IMR-90 (cell line): ENCODE data around the gene AGAP1. TPM values are rescaled to one million over a fixed set of nuclear protein-coding genes. Genes with fewer than 3 reads are reported as not detected.

ENCODE experiments used
- ATAC-seq: fragments of 200-7000 bp; cut with Tn5 transposase; 2 replicates; pipeline ENCODE4 v1.9.1; 2020; ENCODE audit warnings: low read depth, mild to moderate bottlenecking, moderate library complexity
- BruUV-seq: library from RNA; stranded (reverse); fragments of 400-500 nt; replicated peaks from 2 replicates; lab custom pipeline; 2021; lab: Mats Ljungman, UMichigan
- CTCF ChIA-PET: fragments of 300-600 bp; formaldehyde crosslinking; extraction: SDS; loops from one replicate; lab custom pipeline; 2021; ENCODE audit warnings: antibody characterized with exemption; lab: Yijun Ruan, JAX
- POLR2A ChIA-PET: fragments of 300-600 bp; sonication (Branson Sonifier 250); formaldehyde crosslinking; loops from one replicate; lab custom pipeline; 2022; ENCODE audit warnings: antibody characterized with exemption; ENCODE audit not compliant: unreplicated experiment; lab: Charles Lee
- DNase-seq: peaks from one replicate; pipeline ENCODE4 v3.0.0; 2013
- H2AFZ ChIP-seq: replicated peaks from 2 replicates; pipeline ENCODE3; 2013; ENCODE audit warnings: low read length, mild to moderate bottlenecking; ENCODE audit not compliant: poor library complexity
- H2AK5ac ChIP-seq: 2 replicates; pipeline ENCODE4 v1.6.1; 2013; ENCODE audit warnings: low read depth, low read length, inconsistent platforms
- H2AK9ac ChIP-seq: replicated peaks from 2 replicates; pipeline ENCODE3; 2013; ENCODE audit warnings: mild to moderate bottlenecking, low read depth, low read length, moderate library complexity; ENCODE audit not compliant: poor library complexity
- H2BK120ac ChIP-seq: 2 replicates; pipeline ENCODE4 v1.6.1; 2013; ENCODE audit warnings: low read depth, low read length, inconsistent platforms
- H2BK15ac ChIP-seq: 3 replicates; pipeline ENCODE4 v1.6.1; 2013; ENCODE audit warnings: low read depth, low read length, inconsistent platforms
- H2BK20ac ChIP-seq: 2 replicates; pipeline ENCODE4 v1.6.1; 2013; ENCODE audit warnings: low read depth, mild to moderate bottlenecking, inconsistent platforms, low read length, moderate library complexity
- H2BK5ac ChIP-seq: 2 replicates; pipeline ENCODE4 v1.6.1; 2013; ENCODE audit warnings: mild to moderate bottlenecking, low read depth, low read length, inconsistent platforms; ENCODE audit not compliant: poor library complexity, severe bottlenecking
- H3K14ac ChIP-seq: replicated peaks from 2 replicates; pipeline ENCODE4 v1.6.1; 2013; ENCODE audit warnings: low read depth, low read length, inconsistent platforms
- H3K18ac ChIP-seq: 2 replicates; pipeline ENCODE4 v1.6.1; 2013; ENCODE audit warnings: low read depth, low read length, control low read depth
- H3K23ac ChIP-seq: 2 replicates; pipeline ENCODE4 v1.6.1; 2013; ENCODE audit warnings: low read depth, low read length, inconsistent platforms
- H3K27ac ChIP-seq: 2 replicates; pipeline ENCODE4 v1.5.1; 2013; ENCODE audit warnings: mild to moderate bottlenecking, control low read depth, low read length; ENCODE audit not compliant: insufficient read depth
- H3K27me3 ChIP-seq: 2 replicates; pipeline ENCODE4 v1.6.1; 2013; ENCODE audit warnings: low read length; ENCODE audit not compliant: control insufficient read depth, insufficient read depth
- H3K36me3 ChIP-seq: 2 replicates; pipeline ENCODE4 v1.6.1; 2013; ENCODE audit warnings: low read length, mixed read lengths; ENCODE audit not compliant: control insufficient read depth, insufficient read depth
- H3K4ac ChIP-seq: 2 replicates; pipeline ENCODE4 v1.6.1; 2013; ENCODE audit warnings: low read depth, low read length, inconsistent platforms
- H3K4me1 ChIP-seq: 2 replicates; pipeline ENCODE4 v1.6.1; 2013; ENCODE audit warnings: low read length, mixed read lengths; ENCODE audit not compliant: control insufficient read depth, insufficient read depth
- H3K4me2 ChIP-seq: 2 replicates; pipeline ENCODE4 v1.6.1; 2013; ENCODE audit warnings: low read depth, mild to moderate bottlenecking, control low read depth, low read length, moderate library complexity
- H3K4me3 ChIP-seq: 2 replicates; pipeline ENCODE4 v1.5.1; 2013; ENCODE audit warnings: low read depth, mild to moderate bottlenecking, control low read depth, low read length, moderate library complexity; ENCODE audit not compliant: insufficient read depth
- H3K56ac ChIP-seq: 2 replicates; pipeline ENCODE4 v1.6.1; 2013; ENCODE audit warnings: low read length, inconsistent platforms; ENCODE audit not compliant: insufficient read depth; ENCODE audit errors: extremely low read depth
- H3K79me1 ChIP-seq, 2 experiments: 2 replicates each; pipeline ENCODE4 v1.6.1; 2013; ENCODE audit warnings: low read length in 2 of 2, inconsistent platforms in 1 of 2, low read depth in 1 of 2
- H3K9ac ChIP-seq: 2 replicates; pipeline ENCODE4 v1.6.1; 2013; ENCODE audit warnings: low read depth, low read length, control low read depth
- H3K9me1 ChIP-seq: 2 replicates; pipeline ENCODE4 v1.6.1; 2013; ENCODE audit warnings: low read length, inconsistent platforms; ENCODE audit not compliant: insufficient read depth
- H3K9me3 ChIP-seq: 2 replicates; pipeline ENCODE4 v1.6.1; 2013; ENCODE audit warnings: low read length; ENCODE audit not compliant: control insufficient read depth, insufficient read depth
- H4K20me1 ChIP-seq: 2 replicates; pipeline ENCODE4 v1.6.1; 2013; ENCODE audit warnings: low read length, inconsistent platforms; ENCODE audit not compliant: insufficient read depth
- H4K5ac ChIP-seq: 2 replicates; pipeline ENCODE4 v1.6.1; 2013; ENCODE audit warnings: mild to moderate bottlenecking, low read depth, low read length, control low read depth
- H4K8ac ChIP-seq, 2 experiments: 2 replicates each; pipeline ENCODE4 v1.6.1; 2013; ENCODE audit warnings: low read depth in 2 of 2, low read length in 2 of 2, control low read depth in 1 of 2, inconsistent platforms in 1 of 2
- H4K91ac ChIP-seq: 2 replicates; pipeline ENCODE4 v1.6.1; 2013; ENCODE audit warnings: low read depth, low read length, inconsistent platforms; ENCODE audit not compliant: insufficient read depth
- BHLHE40 ChIP-seq: fragments of 150-350 bp; IDR thresholded peaks from 2 replicates; pipeline ENCODE4 v1.6.1; 2016; ENCODE audit warnings: mild to moderate bottlenecking, low read depth, low read length
- CEBPB ChIP-seq: IDR thresholded peaks from 2 replicates; pipeline ENCODE4 v1.6.1; 2012; ENCODE audit warnings: low read depth, low read length, improper control_type of control experiment
- CHD1 ChIP-seq: IDR thresholded peaks from 2 replicates; pipeline ENCODE4 v1.6.1; 2012; ENCODE audit warnings: low read depth, low read length, improper control_type of control experiment
- FOS ChIP-seq: fragments of 150-350 bp; IDR thresholded peaks from 2 replicates; pipeline ENCODE4 v1.6.1; 2016; ENCODE audit warnings: low read depth, low read length
- MAFK ChIP-seq: IDR thresholded peaks from 2 replicates; pipeline ENCODE4 v1.6.1; 2012; ENCODE audit warnings: low read depth, low read length, improper control_type of control experiment
- MAZ ChIP-seq: IDR thresholded peaks from 2 replicates; pipeline ENCODE4 v1.6.1; 2012; ENCODE audit warnings: low read depth, mild to moderate bottlenecking, low read length, improper control_type of control experiment, moderate library complexity, borderline replicate concordance
- MXI1 ChIP-seq: IDR thresholded peaks from 2 replicates; pipeline ENCODE4 v1.6.1; 2012; ENCODE audit warnings: low read depth, mild to moderate bottlenecking, low read length, moderate library complexity, borderline replicate concordance
- NFE2L2 ChIP-seq: fragments of 150-350 bp; IDR thresholded peaks from 2 replicates; pipeline ENCODE4 v1.6.1; 2016; ENCODE audit warnings: low read depth, mild to moderate bottlenecking, low read length
- POLR2A ChIP-seq: IDR thresholded peaks from 2 replicates; pipeline ENCODE4 v1.6.1; 2012; ENCODE audit warnings: mild to moderate bottlenecking, low read depth, low read length
- RAD21 ChIP-seq: IDR thresholded peaks from 2 replicates; pipeline ENCODE4 v1.6.1; 2012; ENCODE audit warnings: low read length, improper control_type of control experiment
- RCOR1 ChIP-seq: IDR thresholded peaks from 2 replicates; pipeline ENCODE4 v1.6.1; 2012; ENCODE audit warnings: mild to moderate bottlenecking, low read length, improper control_type of control experiment; ENCODE audit not compliant: insufficient replicate concordance
- RFX5 ChIP-seq: IDR thresholded peaks from 2 replicates; pipeline ENCODE4 v1.8.0; 2012; ENCODE audit warnings: low read depth, mild to moderate bottlenecking, low read length, moderate library complexity
- SMC3 ChIP-seq: fragments of 150-350 bp; IDR thresholded peaks from 2 replicates; pipeline ENCODE4 v1.6.1; 2016; ENCODE audit warnings: low read depth, mild to moderate bottlenecking, antibody characterized with exemption, low read length, moderate library complexity
- WGBS, 2 experiments: methylation state at CpG; one replicate each; pipeline versions ENCODE4 v1.1.5 to v1.1.7; 2013; ENCODE audit warnings: missing lambda C conversion rate in 2 of 2; ENCODE audit not compliant: insufficient read length in 1 of 2; ENCODE audit errors: extremely low coverage in 2 of 2; 5-methylcytosine and 5-hydroxymethylcytosine counted together
- dilution Hi-C: fragments of 300-500 bp; cut with HindIII; formaldehyde crosslinking; loops from one replicate; pipeline ENCODE4 v1.14.3; 2018; ENCODE audit warnings: low sequenced_read_pairs; ENCODE audit not compliant: unreplicated experiment
- in situ Hi-C: fragments of 300-500 bp; cut with MboI; formaldehyde crosslinking; loops from 3 replicates; pipeline ENCODE4 v1.14.3; 2019; ENCODE audit warnings: low sequenced_read_pairs, inconsistent platforms, mixed read lengths
- intact Hi-C: fragments of 100-400 bp; cut with micrococcal nuclease; formaldehyde crosslinking; loops from 2 replicates; pipeline ENCODE4 v1.10.0; 2022
- polyA plus RNA-seq, 3 experiments: library from polyadenylated mRNA; depleted of rRNA; stranded (reverse); fragments of >200 nt; gene quantifications; 2 replicates each; pipeline ENCODE4 v1.2.3, GENCODE V29; 2012; ENCODE audit warnings: low replicate concordance in 1 of 3
- total RNA-seq: library from RNA; depleted of rRNA; stranded (reverse); fragments of >200 nt; gene quantifications from 2 replicates; pipeline ENCODE4 v1.2.3, GENCODE V29; 2012
- TF ChIP-seq, protein P1 (sequence below): fragments of 150-350 bp; IDR thresholded peaks from 2 replicates; pipeline ENCODE4 v1.6.1; 2017; ENCODE audit warnings: mild to moderate bottlenecking, antibody characterized with exemption, low read length, low read depth
- TF ChIP-seq, protein P2 (sequence below): fragments of 150-350 bp; IDR thresholded peaks from 2 replicates; pipeline ENCODE4 v1.6.1; 2016; ENCODE audit warnings: low read depth, mild to moderate bottlenecking, low read length, moderate library complexity, borderline replicate concordance
- TF ChIP-seq, protein P3 (sequence below): conservative IDR thresholded peaks from 2 replicates; pipeline ENCODE4 v1.5.1; 2012; ENCODE audit warnings: mild to moderate bottlenecking, low read depth, low read length, improper control_type of control experiment

The AGAP1 gene
- total and polyA plus RNA-seq, 2 of the 4 experiments (the other 2 are of a cell fraction), result 15.1 to 16.4 TPM

DNA sequence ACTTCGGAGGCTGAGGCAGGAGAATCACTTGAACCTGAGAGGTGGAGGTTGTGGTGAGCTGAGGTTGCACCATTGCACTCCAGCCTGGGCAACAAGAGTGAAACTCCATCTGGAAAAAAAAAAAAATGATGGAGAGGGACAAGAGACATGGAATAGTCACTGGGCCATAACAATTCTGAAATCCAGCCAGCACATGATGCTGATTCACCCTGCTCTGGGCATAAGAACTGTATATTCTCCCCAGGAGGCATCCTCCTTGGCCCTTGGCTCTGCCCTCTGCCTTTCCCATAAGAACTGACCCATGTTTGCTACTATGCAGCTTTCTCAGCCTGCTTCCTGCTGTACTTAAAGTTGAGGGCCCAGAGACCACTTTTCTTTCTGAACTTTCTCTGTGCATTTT is 376.7 kb downstream of the AGAP1 start:
- Histone ChIP-seq H3K14ac (no peak overlapping the region), H3K4me3 (no peak overlapping the region), H2AK9ac (no peak overlapping the region), H4K5ac (no peak overlapping the region), H3K27me3 (no peaks in the 10 kb centered on the region), H3K9me1 (no peaks in the 10 kb centered on the region), H3K18ac (no peak overlapping the region), H3K36me3 (peaks cover 1% of the 10 kb centered on the region; the same call in 1 of the 2 replicates), H3K56ac (no peak overlapping the region), H3K4ac (no peak overlapping the region), H3K79me1 (no peaks in the 10 kb centered on the region; a peak in 1 of 4 replicates), H3K9ac (no peak overlapping the region), H3K4me2 (no peak overlapping the region), H4K20me1 (peaks cover 4% of the 10 kb centered on the region; the same call in 1 of the 2 replicates), H2BK20ac (no peak overlapping the region), H3K27ac (no peak overlapping the region), H3K9me3 (peaks cover 12% of the 10 kb centered on the region), H3K23ac (no peak overlapping the region), H3K4me1 (no peaks in the 10 kb centered on the region; the same call in 1 of the 2 replicates), H2BK15ac (no peak overlapping the region), H4K8ac (no peak overlapping the region), H2BK120ac (no peak overlapping the region), H2AFZ (no peak overlapping the region), H2AK5ac (no peak overlapping the region), H2BK5ac (no peak overlapping the region), H4K91ac (no peak overlapping the region)
- DNase-seq, result no peak
- ChIA-PET POLR2A (no interaction called here), CTCF (no interaction called here)
- intact Hi-C loops, result no loop called here
- no CpG with 5 or more reads among the region's 1 CpG for WGBS, 2 experiments
- TF ChIP-seq, protein P1, sequence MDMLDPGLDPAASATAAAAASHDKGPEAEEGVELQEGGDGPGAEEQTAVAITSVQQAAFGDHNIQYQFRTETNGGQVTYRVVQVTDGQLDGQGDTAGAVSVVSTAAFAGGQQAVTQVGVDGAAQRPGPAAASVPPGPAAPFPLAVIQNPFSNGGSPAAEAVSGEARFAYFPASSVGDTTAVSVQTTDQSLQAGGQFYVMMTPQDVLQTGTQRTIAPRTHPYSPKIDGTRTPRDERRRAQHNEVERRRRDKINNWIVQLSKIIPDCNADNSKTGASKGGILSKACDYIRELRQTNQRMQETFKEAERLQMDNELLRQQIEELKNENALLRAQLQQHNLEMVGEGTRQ, result no peak
- TF ChIP-seq CHD1 (no peak), FOS (no peak), CEBPB (no peak), NFE2L2 (no peak), RCOR1 (no peak), POLR2A (no peak), SMC3 (no peak), BHLHE40 (no peak), RAD21 (no peak), MXI1 (no peak), RFX5 (no peak), MAFK (no peak), MAZ (no peak)
- TF ChIP-seq, protein P2, sequence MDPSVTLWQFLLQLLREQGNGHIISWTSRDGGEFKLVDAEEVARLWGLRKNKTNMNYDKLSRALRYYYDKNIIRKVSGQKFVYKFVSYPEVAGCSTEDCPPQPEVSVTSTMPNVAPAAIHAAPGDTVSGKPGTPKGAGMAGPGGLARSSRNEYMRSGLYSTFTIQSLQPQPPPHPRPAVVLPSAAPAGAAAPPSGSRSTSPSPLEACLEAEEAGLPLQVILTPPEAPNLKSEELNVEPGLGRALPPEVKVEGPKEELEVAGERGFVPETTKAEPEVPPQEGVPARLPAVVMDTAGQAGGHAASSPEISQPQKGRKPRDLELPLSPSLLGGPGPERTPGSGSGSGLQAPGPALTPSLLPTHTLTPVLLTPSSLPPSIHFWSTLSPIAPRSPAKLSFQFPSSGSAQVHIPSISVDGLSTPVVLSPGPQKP, result no peak
- TF ChIP-seq, protein P3, sequence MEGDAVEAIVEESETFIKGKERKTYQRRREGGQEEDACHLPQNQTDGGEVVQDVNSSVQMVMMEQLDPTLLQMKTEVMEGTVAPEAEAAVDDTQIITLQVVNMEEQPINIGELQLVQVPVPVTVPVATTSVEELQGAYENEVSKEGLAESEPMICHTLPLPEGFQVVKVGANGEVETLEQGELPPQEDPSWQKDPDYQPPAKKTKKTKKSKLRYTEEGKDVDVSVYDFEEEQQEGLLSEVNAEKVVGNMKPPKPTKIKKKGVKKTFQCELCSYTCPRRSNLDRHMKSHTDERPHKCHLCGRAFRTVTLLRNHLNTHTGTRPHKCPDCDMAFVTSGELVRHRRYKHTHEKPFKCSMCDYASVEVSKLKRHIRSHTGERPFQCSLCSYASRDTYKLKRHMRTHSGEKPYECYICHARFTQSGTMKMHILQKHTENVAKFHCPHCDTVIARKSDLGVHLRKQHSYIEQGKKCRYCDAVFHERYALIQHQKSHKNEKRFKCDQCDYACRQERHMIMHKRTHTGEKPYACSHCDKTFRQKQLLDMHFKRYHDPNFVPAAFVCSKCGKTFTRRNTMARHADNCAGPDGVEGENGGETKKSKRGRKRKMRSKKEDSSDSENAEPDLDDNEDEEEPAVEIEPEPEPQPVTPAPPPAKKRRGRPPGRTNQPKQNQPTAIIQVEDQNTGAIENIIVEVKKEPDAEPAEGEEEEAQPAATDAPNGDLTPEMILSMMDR, result no peak
- no peak for ATAC-seq
- dilution Hi-C loops, result no loop called here
- in situ Hi-C loops, result no loop called here
- no TSS peak for BruUV-seq
